Keratinocyte (primary cell): ENCODE measurements around the gene APP. TPM values are rescaled to one million over a fixed set of nuclear protein-coding genes. Genes with fewer than 3 reads are reported as not detected.
"Not testable (repeated sequence)": the region's sequence is repeated elsewhere in the genome, so short reads cannot be mapped to it uniquely, and the experiment has no call there.

Experiments
- DNase-seq: peaks from one replicate; pipeline ENCODE4 v3.0.0-alpha.2; 2011; ENCODE audit warnings: low read depth, missing footprints, low spot score
- FAIRE-seq: peaks from 2 replicates; lab custom pipeline; 2011; peaks lifted over from hg19 to GRCh38; lab: Jason Lieb, UNC
- H2AFZ ChIP-seq: 2 replicates; pipeline ENCODE4 v1.6.0; 2012; ENCODE audit warnings: low read length, control low read depth, inconsistent platforms; ENCODE audit not compliant: control insufficient read depth
- H3K27ac ChIP-seq: 2 replicates; pipeline ENCODE4 v1.5.1; 2011; ENCODE audit warnings: low read length; ENCODE audit not compliant: control insufficient read depth, insufficient read depth
- H3K27me3 ChIP-seq: 3 replicates; pipeline ENCODE4 v1.6.0; 2011; ENCODE audit warnings: low read length; ENCODE audit not compliant: control insufficient read depth, insufficient read depth; ENCODE audit errors: extremely low read depth
- H3K36me3 ChIP-seq, 2 experiments: 2 replicates in 1 of 2; 3 replicates in 1 of 2; pipeline ENCODE4 v1.5.1; 2011; ENCODE audit warnings: low read length in 2 of 2, mild to moderate bottlenecking in 1 of 2; ENCODE audit not compliant: control insufficient read depth in 2 of 2, insufficient read depth in 2 of 2; ENCODE audit errors: extremely low read depth in 1 of 2
- H3K4me1 ChIP-seq: 3 replicates; pipeline ENCODE4 v1.5.1; 2011; ENCODE audit warnings: low read length; ENCODE audit not compliant: control insufficient read depth, insufficient read depth; ENCODE audit errors: extremely low read depth
- H3K4me2 ChIP-seq: 3 replicates; pipeline ENCODE4 v1.6.0; 2011; ENCODE audit warnings: low read depth, low read length; ENCODE audit not compliant: control insufficient read depth, insufficient read depth; ENCODE audit errors: extremely low read depth
- H3K4me3 ChIP-seq, 3 experiments: fragments of 200-600 bp in 1 of 3; sonication (generic) in 1 of 3; 2 replicates in 2 of 3; 3 replicates in 1 of 3; pipeline ENCODE4 v1.5.1; 2011 to 2016; ENCODE audit warnings: low read length in 3 of 3, mild to moderate bottlenecking in 3 of 3, control low read depth in 2 of 3, inconsistent platforms in 1 of 3, low read depth in 1 of 3, mixed read lengths in 1 of 3, mixed run types in 1 of 3, moderate library complexity in 1 of 3; ENCODE audit not compliant: control insufficient read depth in 2 of 3, insufficient read depth in 2 of 3; ENCODE audit errors: extremely low read depth in 1 of 3
- H3K79me2 ChIP-seq: 2 replicates; pipeline ENCODE4 v1.6.0; 2012; ENCODE audit warnings: low read length; ENCODE audit not compliant: control insufficient read depth, insufficient read depth
- H3K9ac ChIP-seq: 3 replicates; pipeline ENCODE4 v1.6.0; 2011; ENCODE audit warnings: low read length; ENCODE audit not compliant: control insufficient read depth, insufficient read depth; ENCODE audit errors: extremely low read depth
- H3K9me1 ChIP-seq: 3 replicates; pipeline ENCODE4 v1.6.0; 2011; ENCODE audit warnings: low read length; ENCODE audit not compliant: control insufficient read depth, insufficient read depth; ENCODE audit errors: extremely low read depth
- H3K9me3 ChIP-seq: 2 replicates; pipeline ENCODE4 v1.5.1; 2012; ENCODE audit warnings: low read depth, low read length; ENCODE audit not compliant: control insufficient read depth
- H4K20me1 ChIP-seq: 3 replicates; pipeline ENCODE4 v1.6.0; 2011; ENCODE audit warnings: low read length; ENCODE audit not compliant: control insufficient read depth, insufficient read depth; ENCODE audit errors: extremely low read depth
- CTCF ChIP-seq, 3 experiments: IDR thresholded peaks in 1 of 3; conservative IDR thresholded peaks in 1 of 3; optimal IDR thresholded peaks in 1 of 3; 2 replicates in 2 of 3; 3 replicates in 1 of 3; pipeline versions ENCODE3 to v1.5.1; 2011; ENCODE audit warnings: low read length in 3 of 3, mild to moderate bottlenecking in 3 of 3, moderate library complexity in 2 of 3, control low read depth in 1 of 3, inconsistent platforms in 1 of 3; ENCODE audit not compliant: insufficient read depth in 2 of 3; ENCODE audit errors: extremely low read depth in 1 of 3
- EZH2 ChIP-seq: IDR thresholded peaks from one replicate; pipeline ENCODE4 v1.6.1; 2012; ENCODE audit warnings: inconsistent platforms, mild to moderate bottlenecking, low read length, moderate library complexity
- dilution Hi-C: fragments of 300-500 bp; cut with MboI; formaldehyde crosslinking; loops from one replicate; pipeline ENCODE4 v1.7.0; 2020; ENCODE audit warnings: low sequenced_read_pairs; ENCODE audit not compliant: extremely low pct_ligation_motif_present
- polyA plus RNA-seq, 5 experiments: library from polyadenylated mRNA; depleted of rRNA in 3 of 5; stranded (reverse) in 3 of 5; stranded (forward) in 1 of 5; unstranded in 1 of 5; fragments of >200 nt; gene quantifications; 1 replicate in 1 of 5; 2 replicates in 3 of 5; 3 replicates in 1 of 5; pipeline versions ENCODE4 v1.2.1 to v1.2.3, GENCODE V29; 2011 to 2012; ENCODE audit warnings: missing spikeins in 2 of 5, low read depth in 1 of 5, low replicate concordance in 1 of 5

APP gene
- polyA plus RNA-seq, 1 donor (not counting 4 experiments of a cell fraction or from before 2014, with no cell fraction given) = 1,015 TPM

GRCh38 chr21:26025536-26026512 lies 144.7 kb downstream of the APP start:
- peaks cover 14 to 21% of the 10 kb centered on the region in 2 experiments for H3K36me3 ChIP-seq
- H3K9me1 ChIP-seq = no peaks in the 10 kb centered on the region
- peaks cover 16% of the 10 kb centered on the region for H4K20me1 ChIP-seq
- dilution Hi-C loops = no loop called here
- no peaks in the 10 kb centered on the region for H3K9me3 ChIP-seq
- H3K4me3 ChIP-seq = no peak overlapping the region
- no peak overlapping the region for H3K4me2 ChIP-seq
- no peak overlapping the region for H2AFZ ChIP-seq
- no peak overlapping the region for H3K27ac ChIP-seq
- peaks cover 3% of the 10 kb centered on the region for H3K4me1 ChIP-seq
- no peaks in the 10 kb centered on the region for H3K27me3 ChIP-seq
- no peak for FAIRE-seq
- peaks cover 69% of the 10 kb centered on the region for H3K79me2 ChIP-seq
- TF ChIP-seq CTCF (optimal IDR thresholded peaks at IDR 0.05 in 1 of 3, IDR thresholded peaks at IDR 0.05 in 1 of 3, conservative IDR thresholded peaks at IDR 0.05 in 1 of 3; ENCODE audit: extremely low read depth in 1 of 3, insufficient read depth in 2 of 3, low read length in 3 of 3) (no peak), EZH2 (no peak)
- no peak for DNase-seq
- no peak overlapping the region for H3K9ac ChIP-seq

GRCh38 chr21:26023406-26023805 lies 147.2 kb downstream of the APP start:
- peaks cover 10% of the 10 kb centered on the region for H4K20me1 ChIP-seq

GRCh38 chr21:26022598-26023337 lies 147.8 kb downstream of the APP start:
- H4K20me1 ChIP-seq, H2AFZ ChIP-seq, H3K27ac ChIP-seq, H3K9me3 ChIP-seq, DNase-seq, H3K4me1 ChIP-seq, H3K27me3 ChIP-seq, FAIRE-seq, H3K4me2 ChIP-seq, H3K9me1 ChIP-seq, H3K4me3 ChIP-seq, dilution Hi-C loops, H3K9ac ChIP-seq: not testable (repeated sequence)
- H3K79me2 ChIP-seq = peaks cover 58% of the 10 kb centered on the region
- H3K36me3 ChIP-seq = peaks cover 5 to 18% of the 10 kb centered on the region in 2 experiments

More at GRCh38 chr21:26023406-26023805, 147.2 kb downstream of the APP start:
- FAIRE-seq, H3K9ac ChIP-seq, H3K27ac ChIP-seq, H2AFZ ChIP-seq, H3K27me3 ChIP-seq, H3K9me1 ChIP-seq, H3K4me2 ChIP-seq, DNase-seq, dilution Hi-C loops, H3K4me1 ChIP-seq, H3K4me3 ChIP-seq, H3K9me3 ChIP-seq: not testable (repeated sequence)
- peaks cover 59% of the 10 kb centered on the region for H3K79me2 ChIP-seq
- peaks cover 5 to 19% of the 10 kb centered on the region in 2 experiments for H3K36me3 ChIP-seq
